GM12801 (cell line): Measurements from ENCODE around the gene AKAP6.

Experiments
- TF ChIP-seq, protein P1 (sequence below): IDR thresholded peaks from one replicate; pipeline ENCODE4 v1.5.1; 2011; ENCODE audit warnings: control low read depth; ENCODE audit not compliant: insufficient read length; ENCODE audit errors: extremely low read depth

AKAP6 gene

DNA sequence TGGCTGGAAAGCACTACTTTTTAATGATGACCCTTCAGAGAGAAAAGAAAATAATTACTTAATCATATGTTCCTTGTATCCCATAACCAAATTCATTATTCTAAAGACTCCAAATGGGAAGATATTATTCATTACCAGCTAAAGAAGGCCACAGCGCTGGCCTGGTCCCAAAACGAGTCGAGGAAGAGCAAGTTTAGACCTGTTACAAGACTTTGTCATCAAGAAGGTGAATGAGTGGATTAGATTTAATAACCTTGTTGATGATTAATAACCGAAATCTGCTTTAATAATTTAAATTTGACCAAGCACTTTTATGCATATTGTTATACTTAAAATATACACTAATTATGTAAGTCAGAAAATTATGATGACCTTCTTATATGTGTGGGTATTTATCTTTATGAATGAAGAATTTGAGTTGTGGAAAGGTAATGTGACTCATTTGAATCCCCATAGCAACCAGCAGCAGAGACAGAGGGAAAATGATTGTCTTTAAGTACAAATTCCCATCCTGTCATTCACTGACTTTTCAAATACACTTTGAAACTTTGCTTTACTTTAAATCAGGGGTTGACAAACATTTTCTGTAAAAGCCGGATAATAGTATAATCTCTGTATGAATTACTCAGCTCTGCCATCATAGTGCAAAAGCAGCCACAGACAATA, 409.2 kb downstream of the AKAP6 start:
- TF ChIP-seq, protein P1, sequence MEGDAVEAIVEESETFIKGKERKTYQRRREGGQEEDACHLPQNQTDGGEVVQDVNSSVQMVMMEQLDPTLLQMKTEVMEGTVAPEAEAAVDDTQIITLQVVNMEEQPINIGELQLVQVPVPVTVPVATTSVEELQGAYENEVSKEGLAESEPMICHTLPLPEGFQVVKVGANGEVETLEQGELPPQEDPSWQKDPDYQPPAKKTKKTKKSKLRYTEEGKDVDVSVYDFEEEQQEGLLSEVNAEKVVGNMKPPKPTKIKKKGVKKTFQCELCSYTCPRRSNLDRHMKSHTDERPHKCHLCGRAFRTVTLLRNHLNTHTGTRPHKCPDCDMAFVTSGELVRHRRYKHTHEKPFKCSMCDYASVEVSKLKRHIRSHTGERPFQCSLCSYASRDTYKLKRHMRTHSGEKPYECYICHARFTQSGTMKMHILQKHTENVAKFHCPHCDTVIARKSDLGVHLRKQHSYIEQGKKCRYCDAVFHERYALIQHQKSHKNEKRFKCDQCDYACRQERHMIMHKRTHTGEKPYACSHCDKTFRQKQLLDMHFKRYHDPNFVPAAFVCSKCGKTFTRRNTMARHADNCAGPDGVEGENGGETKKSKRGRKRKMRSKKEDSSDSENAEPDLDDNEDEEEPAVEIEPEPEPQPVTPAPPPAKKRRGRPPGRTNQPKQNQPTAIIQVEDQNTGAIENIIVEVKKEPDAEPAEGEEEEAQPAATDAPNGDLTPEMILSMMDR, result no peak

- TF ChIP-seq, protein P1, result no peak
These were observed 415.8 kb downstream of the AKAP6 start for GRCh38 chr14:32744811-32745445.

- TF ChIP-seq, protein P1, result no peak
These were observed 425.1 kb downstream of the AKAP6 start for GRCh38 chr14:32754209-32754608.

DNA sequence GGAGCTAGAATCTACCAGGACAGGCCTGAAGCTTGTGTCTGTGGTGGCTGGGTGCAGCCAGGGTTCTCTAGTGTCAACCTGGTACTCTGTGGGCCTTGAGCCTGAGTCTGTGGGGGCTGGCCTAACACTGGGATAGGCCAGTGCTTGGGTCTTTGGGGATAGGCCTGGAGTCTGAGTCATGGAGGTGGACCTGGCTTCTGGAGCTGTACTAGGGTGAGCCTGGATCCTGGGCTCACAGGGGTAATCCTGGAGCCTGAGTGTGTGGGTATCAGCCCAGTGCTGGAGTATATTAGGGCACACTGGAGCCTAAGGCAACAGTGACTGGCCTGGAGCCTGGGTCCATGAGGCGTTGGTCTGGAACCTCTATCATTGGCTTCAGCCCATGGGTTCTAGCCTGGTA, 427.1 kb downstream of the AKAP6 start:
- TF ChIP-seq, protein P1, result no peak

- TF ChIP-seq, protein P1, result no peak
These were observed 427.7 kb downstream of the AKAP6 start for GRCh38 chr14:32756775-32757174.

- TF ChIP-seq, protein P1, result no peak
These were observed 428.5 kb downstream of the AKAP6 start for GRCh38 chr14:32757568-32757967.

- TF ChIP-seq, protein P1, result no peak
These were observed 432.4 kb downstream of the AKAP6 start for GRCh38 chr14:32761381-32761968.
